HS-5 (cell line): ENCODE results near the gene GALNT18.

Source experiments
- DNase-seq: peaks from one replicate; pipeline ENCODE4 v3.0.0-alpha.2; 2012; ENCODE audit warnings: low read depth

The GALNT18 gene

GRCh38 chr11:11496879-11497278, 124.9 kb downstream of the GALNT18 start:
- DNase-seq = no peak

- DNase-seq = no peak
Measured at GRCh38 chr11:11494348-11494747, 127.5 kb downstream of the GALNT18 start.

- no peak for DNase-seq
Measured at GRCh38 chr11:11493698-11494097, 128.1 kb downstream of the GALNT18 start.

- no peak for DNase-seq
Measured at GRCh38 chr11:11491589-11491988, 130.2 kb downstream of the GALNT18 start.

GRCh38 chr11:11491014-11491413, 130.8 kb downstream of the GALNT18 start:
- DNase-seq = no peak

GRCh38 chr11:11486423-11486822, 135.4 kb downstream of the GALNT18 start:
- no peak for DNase-seq

- DNase-seq = no peak
Measured at GRCh38 chr11:11486002-11486401, 135.8 kb downstream of the GALNT18 start.

GRCh38 chr11:11483627-11484026, 138.2 kb downstream of the GALNT18 start:
- no peak for DNase-seq

- no peak for DNase-seq
Measured at GRCh38 chr11:11482730-11483129, 139.1 kb downstream of the GALNT18 start.

GRCh38 chr11:11481371-11481770, 140.4 kb downstream of the GALNT18 start:
- DNase-seq = no peak

- no peak for DNase-seq
Measured at GRCh38 chr11:11480971-11481370, 140.8 kb downstream of the GALNT18 start.

GRCh38 chr11:11478687-11479086, 143.1 kb downstream of the GALNT18 start:
- DNase-seq = no peak

GRCh38 chr11:11477695-11478420, 143.9 kb downstream of the GALNT18 start:
- no peak for DNase-seq

- DNase-seq = no peak
Measured at GRCh38 chr11:11476971-11477645, 144.7 kb downstream of the GALNT18 start.

- no peak for DNase-seq
Measured at GRCh38 chr11:11476499-11476898, 145.3 kb downstream of the GALNT18 start.

- DNase-seq = no peak
Measured at GRCh38 chr11:11472106-11472505, 149.7 kb downstream of the GALNT18 start.

- no peak for DNase-seq
Measured at GRCh38 chr11:11471201-11471600, 150.6 kb downstream of the GALNT18 start.

GRCh38 chr11:11468954-11469353, 152.9 kb downstream of the GALNT18 start:
- DNase-seq = no peak

GRCh38 chr11:11467312-11467711, 154.5 kb downstream of the GALNT18 start:
- no peak for DNase-seq

- no peak for DNase-seq
Measured at GRCh38 chr11:11464555-11464954, 157.2 kb downstream of the GALNT18 start.

- no peak for DNase-seq
Measured at GRCh38 chr11:11463405-11463804, 158.4 kb downstream of the GALNT18 start.

- DNase-seq = no peak
Measured at GRCh38 chr11:11461473-11461872, 160.3 kb downstream of the GALNT18 start.

- DNase-seq = no peak
Measured at GRCh38 chr11:11459578-11459977, 162.2 kb downstream of the GALNT18 start.

- no peak for DNase-seq
Measured at GRCh38 chr11:11458485-11458884, 163.3 kb downstream of the GALNT18 start.
